ENCODE results near the gene NR6A1. TPM values are rescaled to one million over a fixed set of nuclear protein-coding genes. Genes with fewer than 3 reads are reported as not detected.
A peak's percentile ranks its signal among the peaks of the same experiment; 100 is the strongest.
"Not testable (repeated sequence)": the region's sequence is repeated elsewhere in the genome, so short reads cannot be mapped to it uniquely, and the experiment has no call there.

NR6A1 gene
- total and polyA plus RNA-seq, 4 experiments from 2014 or later: 0.06 TPM; not detected in 3

GRCh38 chr9:124616961-124617360 lies 154.2 kb downstream of the NR6A1 start:
- Histone ChIP-seq H3K36me3 (ENCODE audit: insufficient read depth, low read length) (no peaks in the 10 kb centered on the region), H3K4me3 (ENCODE audit: low read length in 2 of 2) (no peak overlapping the region), H3K27me3 (ENCODE audit: insufficient read depth, low read length) (no peaks in the 10 kb centered on the region), H3K27ac (ENCODE audit: low read depth, low read length) (no peak overlapping the region), H3K4me1 (ENCODE audit: insufficient read depth, low read length) (no peaks in the 10 kb centered on the region), H3K9me3 (ENCODE audit: control insufficient read depth in 1 of 2, low read length in 2 of 2) (no peaks in the 10 kb centered on the region)
- Mint-ChIP-seq H3K9me3 (no peaks in the 10 kb centered on the region), H3K27ac (no peak overlapping the region), H3K27me3 (peaks cover 8 to 14% of the 10 kb centered on the region in 2 donors), H3K36me3 (no peaks in the 10 kb centered on the region), H3K4me3 (no peak overlapping the region), H3K4me1 (no peaks in the 10 kb centered on the region)
- CTCF ChIA-PET (ENCODE audit: partially characterized antibody): interaction anchor here (0.5 to 3.3 kb wide), 18 partner anchors 9 to 758 kb away, joined by 3 to 34 read pairs (median 4); no protein-coding TSS in a partner anchor
- no peak for DNase-seq
- POLR2A ChIA-PET (ENCODE audit: partially characterized antibody): no interaction called here
- intact Hi-C loops (cut with micrococcal nuclease): loop anchor here (1.0 to 5.0 kb wide), 3 partner anchors 95 to 755 kb away; partner anchors contain the start of gene WDR38

- H3K36me3 ChIP-seq (ENCODE audit: insufficient read depth, low read length); H3K36me3 Mint-ChIP-seq; DNase-seq; H3K9me3 ChIP-seq (ENCODE audit: control insufficient read depth in 1 of 2, low read length in 2 of 2); H3K27ac Mint-ChIP-seq; H3K4me1 Mint-ChIP-seq; H3K27ac ChIP-seq (ENCODE audit: low read depth, low read length); H3K4me3 Mint-ChIP-seq; H3K4me1 ChIP-seq (ENCODE audit: insufficient read depth, low read length); H3K27me3 ChIP-seq (ENCODE audit: insufficient read depth, low read length); POLR2A ChIA-PET (ENCODE audit: partially characterized antibody); H3K4me3 ChIP-seq (ENCODE audit: low read length in 2 of 2); H3K9me3 Mint-ChIP-seq: not testable (repeated sequence)
- H3K27me3 Mint-ChIP-seq: peaks cover 8 to 14% of the 10 kb centered on the region in 2 donors
- intact Hi-C loops (cut with micrococcal nuclease): loop anchor here (2.0 to 5.0 kb wide), 2 partner anchors 237 to 756 kb away; partner anchors contain the start of gene WDR38
- CTCF ChIA-PET (ENCODE audit: partially characterized antibody): interaction anchor here (0.8 kb wide), 1 partner anchor 95 kb away, joined by 4 read pairs; no protein-coding TSS in a partner anchor
Measured at GRCh38 chr9:124615840-124616239, 155.3 kb downstream of the NR6A1 start.

DNA sequence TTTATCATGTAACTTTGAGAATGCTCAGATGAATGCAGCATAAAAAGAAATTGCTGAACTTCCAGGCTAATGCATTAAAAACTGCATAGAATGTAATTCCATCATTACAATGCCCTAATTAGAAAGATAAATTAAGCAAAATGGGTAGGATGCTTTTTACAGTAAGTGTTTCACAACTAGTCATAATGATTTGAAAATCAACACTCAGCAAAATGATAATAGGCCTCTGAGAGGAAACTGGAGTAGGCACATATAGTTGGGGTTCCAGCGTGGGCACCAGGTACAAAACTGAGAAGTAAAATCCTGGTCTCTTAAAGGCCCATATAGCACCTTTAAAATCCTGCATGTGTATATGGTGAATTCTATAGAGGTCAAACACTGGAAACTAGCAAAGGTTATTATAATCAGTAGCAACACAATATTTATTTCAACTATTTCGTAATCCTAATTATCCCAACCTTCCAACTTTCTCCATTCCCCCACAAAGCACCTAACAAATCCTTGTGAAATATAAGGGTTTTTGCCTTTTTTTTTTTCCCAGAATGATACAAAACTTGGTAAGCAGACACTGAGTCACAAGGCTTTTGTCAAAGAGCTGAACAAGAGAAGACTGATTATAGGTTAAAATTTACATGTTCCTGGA lies 155.9 kb downstream of the NR6A1 start:
- H3K27me3 ChIP-seq (ENCODE audit: insufficient read depth, low read length): no peaks in the 10 kb centered on the region
- H3K27ac ChIP-seq (ENCODE audit: low read depth, low read length): no peak overlapping the region
- intact Hi-C loops (cut with micrococcal nuclease): loop anchor here (5.0 kb wide), 1 partner anchor 757 kb away; no protein-coding TSS in a partner anchor
- ChIA-PET POLR2A (ENCODE audit: partially characterized antibody) (no interaction called here), CTCF (ENCODE audit: partially characterized antibody) (interaction anchor here (0.8 kb wide), 1 partner anchor 96 kb away, joined by 4 read pairs; no protein-coding TSS in a partner anchor)
- no peaks in the 10 kb centered on the region for H3K36me3 ChIP-seq (ENCODE audit: insufficient read depth, low read length)
- DNase-seq: no peak
- H3K9me3 ChIP-seq (ENCODE audit: control insufficient read depth in 1 of 2, low read length in 2 of 2): no peaks in the 10 kb centered on the region
- no peaks in the 10 kb centered on the region for H3K36me3 Mint-ChIP-seq
- no peak overlapping the region for H3K4me3 Mint-ChIP-seq
- H3K27me3 Mint-ChIP-seq: peaks cover 7 to 15% of the 10 kb centered on the region in 2 donors
- H3K4me1 ChIP-seq (ENCODE audit: insufficient read depth, low read length): no peaks in the 10 kb centered on the region
- no peaks in the 10 kb centered on the region for H3K9me3 Mint-ChIP-seq
- no peak overlapping the region for H3K4me3 ChIP-seq (ENCODE audit: low read length in 2 of 2)
- no peak overlapping the region for H3K27ac Mint-ChIP-seq
- H3K4me1 Mint-ChIP-seq: no peaks in the 10 kb centered on the region

- H3K4me1 Mint-ChIP-seq: no peaks in the 10 kb centered on the region
- Histone ChIP-seq H3K36me3 (ENCODE audit: insufficient read depth, low read length) (no peaks in the 10 kb centered on the region), H3K4me1 (ENCODE audit: insufficient read depth, low read length) (no peaks in the 10 kb centered on the region), H3K27me3 (ENCODE audit: insufficient read depth, low read length) (no peaks in the 10 kb centered on the region), H3K27ac (ENCODE audit: low read depth, low read length) (no peak overlapping the region), H3K4me3 (ENCODE audit: low read length in 2 of 2) (no peak overlapping the region), H3K9me3 (ENCODE audit: control insufficient read depth in 1 of 2, low read length in 2 of 2) (no peaks in the 10 kb centered on the region)
- no peaks in the 10 kb centered on the region for H3K36me3 Mint-ChIP-seq
- ChIA-PET CTCF (ENCODE audit: partially characterized antibody) (interaction anchor here (1.6 kb wide), 2 partner anchors 9 to 99 kb away, joined by 4 to 5 read pairs; no protein-coding TSS in a partner anchor), POLR2A (ENCODE audit: partially characterized antibody) (no interaction called here)
- no peak for DNase-seq
- H3K4me3 Mint-ChIP-seq: no peak overlapping the region
- no peaks in the 10 kb centered on the region for H3K9me3 Mint-ChIP-seq
- H3K27ac Mint-ChIP-seq: no peak overlapping the region
- peaks cover 11 to 17% of the 10 kb centered on the region in 2 donors for H3K27me3 Mint-ChIP-seq
- intact Hi-C loops (cut with micrococcal nuclease): no loop called here
Measured at GRCh38 chr9:124613849-124614248, 157.3 kb downstream of the NR6A1 start.

DNA sequence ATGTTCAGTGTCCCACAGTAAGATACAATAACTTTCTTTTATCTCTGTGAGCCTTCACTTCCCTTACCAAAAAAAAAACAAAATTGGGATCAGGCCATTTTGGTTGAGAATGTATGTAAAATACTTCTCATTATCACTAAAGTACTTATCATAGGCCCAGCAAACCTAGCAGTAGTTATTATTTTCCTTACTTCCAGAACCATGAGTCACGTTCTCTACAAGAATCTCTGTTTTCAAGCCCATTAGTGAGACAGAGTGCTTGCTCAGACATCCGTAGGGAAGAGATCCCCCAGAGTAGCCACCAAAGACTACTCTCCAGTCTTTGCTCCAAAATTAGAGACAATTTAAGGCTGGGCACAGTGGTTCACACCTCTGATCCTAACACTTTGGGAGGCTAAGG lies 160.0 kb downstream of the NR6A1 start:
- H3K9me3 ChIP-seq (ENCODE audit: control insufficient read depth in 1 of 2, low read length in 2 of 2): no peaks in the 10 kb centered on the region
- DNase-seq: no peak
- Mint-ChIP-seq H3K27me3 (peaks cover 9 to 19% of the 10 kb centered on the region in 2 donors), H3K9me3 (no peaks in the 10 kb centered on the region), H3K27ac (no peak overlapping the region), H3K4me3 (no peak overlapping the region), H3K4me1 (no peaks in the 10 kb centered on the region), H3K36me3 (no peaks in the 10 kb centered on the region)
- ChIA-PET CTCF (ENCODE audit: partially characterized antibody) (no interaction called here), POLR2A (ENCODE audit: partially characterized antibody) (no interaction called here)
- H3K4me1 ChIP-seq (ENCODE audit: insufficient read depth, low read length): no peaks in the 10 kb centered on the region
- no peaks in the 10 kb centered on the region for H3K27me3 ChIP-seq (ENCODE audit: insufficient read depth, low read length)
- H3K27ac ChIP-seq (ENCODE audit: low read depth, low read length): no peak overlapping the region
- H3K4me3 ChIP-seq (ENCODE audit: low read length in 2 of 2): no peak overlapping the region
- intact Hi-C loops (cut with micrococcal nuclease): no loop called here
- H3K36me3 ChIP-seq (ENCODE audit: insufficient read depth, low read length): no peaks in the 10 kb centered on the region

DNA sequence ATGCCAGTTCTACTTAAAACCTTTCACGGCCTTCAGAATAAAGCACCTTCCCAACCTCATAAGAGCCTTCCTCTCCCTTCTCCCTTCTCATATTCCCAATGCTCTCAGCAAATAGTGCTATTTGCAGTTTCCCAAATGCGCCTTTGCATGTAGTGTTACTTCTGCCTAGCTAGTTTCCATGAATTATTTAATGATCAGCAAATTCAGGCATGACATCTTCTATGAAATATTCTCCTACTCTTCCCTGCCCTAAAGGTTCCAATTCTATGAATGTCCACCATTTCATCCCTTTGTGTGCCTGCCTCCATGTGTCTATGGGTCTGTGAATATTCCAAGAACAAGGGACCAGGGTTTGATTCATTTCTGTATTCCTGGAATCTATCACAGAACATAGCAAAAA lies 165.1 kb downstream of the NR6A1 start:
- H3K9me3 Mint-ChIP-seq: no peaks in the 10 kb centered on the region
- peak overlapping the region in 1 of 7 donors; percentile 1 for H3K27ac Mint-ChIP-seq
- no peaks in the 10 kb centered on the region for H3K36me3 ChIP-seq (ENCODE audit: insufficient read depth, low read length)
- peaks cover 12 to 13% of the 10 kb centered on the region in 2 donors for H3K27me3 Mint-ChIP-seq
- no peak overlapping the region for H3K4me3 ChIP-seq (ENCODE audit: low read length in 2 of 2)
- DNase-seq: no peak
- H3K27ac ChIP-seq (ENCODE audit: low read depth, low read length): no peak overlapping the region
- no peak overlapping the region for H3K4me3 Mint-ChIP-seq
- ChIA-PET CTCF (ENCODE audit: partially characterized antibody) (interaction anchor here (2.6 kb wide), 1 partner anchor 11 kb away, joined by 5 read pairs; no protein-coding TSS in a partner anchor), POLR2A (ENCODE audit: partially characterized antibody) (no interaction called here)
- H3K36me3 Mint-ChIP-seq: no peaks in the 10 kb centered on the region
- no peaks in the 10 kb centered on the region for H3K9me3 ChIP-seq (ENCODE audit: control insufficient read depth in 1 of 2, low read length in 2 of 2)
- H3K4me1 Mint-ChIP-seq: no peaks in the 10 kb centered on the region
- no peaks in the 10 kb centered on the region for H3K4me1 ChIP-seq (ENCODE audit: insufficient read depth, low read length)
- H3K27me3 ChIP-seq (ENCODE audit: insufficient read depth, low read length): no peaks in the 10 kb centered on the region
- intact Hi-C loops (cut with micrococcal nuclease): no loop called here

GRCh38 chr9:124605258-124605657 lies 165.9 kb downstream of the NR6A1 start:
- H3K4me3 Mint-ChIP-seq: no peak overlapping the region
- Histone ChIP-seq H3K4me1 (ENCODE audit: insufficient read depth, low read length) (no peaks in the 10 kb centered on the region), H3K27ac (ENCODE audit: low read depth, low read length) (no peak overlapping the region), H3K36me3 (ENCODE audit: insufficient read depth, low read length) (no peaks in the 10 kb centered on the region), H3K27me3 (ENCODE audit: insufficient read depth, low read length) (no peaks in the 10 kb centered on the region), H3K4me3 (ENCODE audit: low read length in 2 of 2) (no peak overlapping the region), H3K9me3 (ENCODE audit: control insufficient read depth in 1 of 2, low read length in 2 of 2) (no peaks in the 10 kb centered on the region)
- H3K4me1 Mint-ChIP-seq: no peaks in the 10 kb centered on the region
- peaks cover 15 to 16% of the 10 kb centered on the region in 2 donors for H3K27me3 Mint-ChIP-seq
- POLR2A ChIA-PET (ENCODE audit: partially characterized antibody): no interaction called here
- DNase-seq: no peak
- H3K36me3 Mint-ChIP-seq: no peaks in the 10 kb centered on the region
- CTCF ChIA-PET (ENCODE audit: partially characterized antibody): interaction anchor here (2.6 kb wide), 1 partner anchor 12 kb away, joined by 5 read pairs; no protein-coding TSS in a partner anchor
- no peak overlapping the region for H3K27ac Mint-ChIP-seq
- H3K9me3 Mint-ChIP-seq: no peaks in the 10 kb centered on the region
- intact Hi-C loops (cut with micrococcal nuclease): no loop called here
